GM21515 (cell line): Measurements from ENCODE around the gene AGAP2.
A peak's percentile ranks its signal among the peaks of the same experiment; 100 is the strongest.
"Not testable (repeated sequence)": the region's sequence is repeated elsewhere in the genome, so short reads cannot be mapped to it uniquely, and the experiment has no call there.

Experiments
- ATAC-seq: cut with Tn5 transposase; IDR thresholded peaks from one replicate; pipeline ENCODE4 v1.9.1; 2021; ENCODE audit not compliant: unreplicated experiment

The AGAP2 gene

GRCh38 chr12:57698414-57698813 lies 40.1 kb downstream of the AGAP2 start:
- ATAC-seq, result no peak

GRCh38 chr12:57697076-57697475 lies 41.5 kb downstream of the AGAP2 start:
- no peak for ATAC-seq

- no peak for ATAC-seq
These were observed 42.6 kb downstream of the AGAP2 start for GRCh38 chr12:57695770-57696432.

- peak; percentile 5 for ATAC-seq
These were observed 44.0 kb downstream of the AGAP2 start for GRCh38 chr12:57694459-57695019.

GRCh38 chr12:57693659-57694458 lies 44.7 kb downstream of the AGAP2 start, which contains the start of gene OS9:
TSS of gene OS9 (plus strand) at chr12:57694132. CDS start at chr12:57694162, 30 bp downstream.
- ATAC-seq, result peak; percentile 98

- no peak for ATAC-seq
These were observed 45.3 kb downstream of the AGAP2 start for GRCh38 chr12:57693317-57693658.

- ATAC-seq, result no peak
These were observed 46.0 kb downstream of the AGAP2 start for GRCh38 chr12:57692500-57692899.

- no peak for ATAC-seq
These were observed 49.6 kb downstream of the AGAP2 start for GRCh38 chr12:57688931-57689330.

- ATAC-seq, result no peak
These were observed 50.7 kb downstream of the AGAP2 start for GRCh38 chr12:57687862-57688261.

GRCh38 chr12:57679697-57680096 lies 58.8 kb downstream of the AGAP2 start:
- no peak for ATAC-seq

GRCh38 chr12:57677947-57678346 lies 60.6 kb downstream of the AGAP2 start:
- ATAC-seq, result not testable (repeated sequence)

- no peak for ATAC-seq
These were observed 63.9 kb downstream of the AGAP2 start for GRCh38 chr12:57674691-57675090.
